Psoas muscle (tissue), 8 donors: ENCODE data around the gene UBE3C. TPM values are rescaled to one million over a fixed set of nuclear protein-coding genes. Genes with fewer than 3 reads are reported as not detected.

ENCODE experiments used
- ATAC-seq, 4 donors: fragments of 200-7000 bp; cut with Tn5 transposase; one replicate each; pipeline ENCODE4 v1.9.1; 2020; ENCODE audit warnings: moderate library complexity in 3 of 4, mild to moderate bottlenecking in 2 of 4
- DNase-seq, 2 donors: peaks; one replicate each; pipeline ENCODE4 v3.0.0-alpha.2; 2020
- H3K27ac ChIP-seq: fragments of 200-600 bp; one replicate; pipeline ENCODE4 v1.8.0; 2022
- H3K27me3 ChIP-seq, 3 donors: fragments of 200-600 bp in 1 of 3; one replicate each; pipeline versions ENCODE4 v1.6.1 to v1.8.0; 2013 to 2022; ENCODE audit warnings: low read length in 2 of 3, mild to moderate bottlenecking in 2 of 3, moderate library complexity in 1 of 3; ENCODE audit not compliant: insufficient read depth in 3 of 3
- H3K36me3 ChIP-seq, 2 donors: fragments of 200-600 bp in 1 of 2; one replicate each; pipeline versions ENCODE4 v1.6.1 to v1.8.0; 2013 to 2022; ENCODE audit warnings: low read depth in 1 of 2, mild to moderate bottlenecking in 1 of 2, moderate library complexity in 1 of 2; ENCODE audit not compliant: insufficient read depth in 1 of 2
- H3K4me1 ChIP-seq: fragments of 200-600 bp; one replicate; pipeline ENCODE4 v1.8.0; 2022
- H3K4me3 ChIP-seq: fragments of 200-600 bp; one replicate; pipeline ENCODE4 v1.8.0; 2022; ENCODE audit warnings: mild to moderate bottlenecking
- H3K9me3 ChIP-seq: fragments of 200-600 bp; one replicate; pipeline ENCODE4 v1.8.0; 2022
- CTCF ChIP-seq: fragments of 200-600 bp; IDR thresholded peaks from one replicate; pipeline ENCODE4 v1.8.0; 2022; ENCODE audit warnings: antibody characterized with exemption
- WGBS, 3 donors: extraction: QIAGEN DNeasy Blood & Tissue Kit; methylation state at CpG; one replicate each; pipeline versions ENCODE4 v1.1.6 to v1.1.7; 2013; 5-methylcytosine and 5-hydroxymethylcytosine counted together
- intact Hi-C, 2 donors: fragments of 100-400 bp; cut with DNase I; formaldehyde crosslinking; loops; one replicate each; pipeline versions ENCODE4 v1.11.0 to v1.14.2; 2022
- polyA plus RNA-seq, 3 donors: library from polyadenylated mRNA; stranded (reverse); fragments of 200-250 nt; gene quantifications; one replicate each; pipeline ENCODE4 v1.2.3, GENCODE V29; 2013
- total RNA-seq, 4 donors: library from RNA; stranded (reverse); fragmentation: NEBNext Ultra II Directional in 2 of 4; extraction: Animal tissue kit (Norgen Biotek cat#: 25700) in 2 of 4; gene quantifications; one replicate each; pipeline versions ENCODE4 v1.2.1 to v1.2.4, GENCODE V29; 2021 to 2023
- donor health status: healthy with polysubstance abuse.
- donor health status: DM: no; HTN: no; CAD: no; lungs with moderate emphysema.
- donor health status: Bipolar disorder and iron deficiency.
- donor health status: healthy.
- donor health status: DM: yes; HTN: yes; CAD: no.
- donor health status: DM: no; HTN: no; CAD: no.
- donor health status: DM: no; HTN: no; CAD: no.
- donor health status: DM: yes; HTN: yes; CAD: no.

UBE3C gene
- total and polyA plus RNA-seq, 7 donors: 31.9 to 94.2 (median 60.2) TPM

- no peaks in the 10 kb centered on the region for H3K9me3 ChIP-seq
- H3K4me3 ChIP-seq: no peak overlapping the region
- no peak for DNase-seq
- H3K27ac ChIP-seq: no peak overlapping the region
- ATAC-seq: no peak
- TF ChIP-seq CTCF: no peak
- H3K36me3 ChIP-seq: peaks cover 7 to 80% of the 10 kb centered on the region in 2 donors
- WGBS, 3 donors: 73 to 88% (median 85%) methylated on average over 5 of the region's 5 CpGs
- H3K27me3 ChIP-seq: no peaks in the 10 kb centered on the region
- intact Hi-C loops: no loop called here
- H3K4me1 ChIP-seq: no peaks in the 10 kb centered on the region
These were observed 72.0 kb downstream of the UBE3C start for GRCh38 chr7:157210682-157211081.

GRCh38 chr7:157211690-157212089 is 73.0 kb downstream of the UBE3C start:
- H3K27ac ChIP-seq: no peak overlapping the region
- no peaks in the 10 kb centered on the region for H3K4me1 ChIP-seq
- no peak overlapping the region for H3K4me3 ChIP-seq
- H3K9me3 ChIP-seq: no peaks in the 10 kb centered on the region
- intact Hi-C loops: no loop called here
- peaks cover 7 to 78% of the 10 kb centered on the region in 2 donors for H3K36me3 ChIP-seq
- no peaks in the 10 kb centered on the region for H3K27me3 ChIP-seq
- 45 to 57% (median 45%) methylated on average over 5 of the region's 5 CpGs for WGBS, 3 donors
- ATAC-seq (no peak), DNase-seq (no peak)
- TF ChIP-seq CTCF: no peak

GRCh38 chr7:157219154-157219553 is 80.4 kb downstream of the UBE3C start:
- Histone ChIP-seq H3K4me1 (no peaks in the 10 kb centered on the region), H3K27me3 (no peaks in the 10 kb centered on the region), H3K9me3 (no peaks in the 10 kb centered on the region), H3K4me3 (no peak overlapping the region), H3K27ac (no peak overlapping the region), H3K36me3 (peaks cover 4 to 79% of the 10 kb centered on the region in 2 donors)
- WGBS, 3 donors: 61 to 69% (median 68%) methylated on average over 5 of the region's 5 CpGs
- DNase-seq: no peak
- no peak for ATAC-seq
- TF ChIP-seq CTCF: no peak
- intact Hi-C loops: no loop called here

- peaks cover 6 to 89% of the 10 kb centered on the region in 2 donors for H3K36me3 ChIP-seq
- TF ChIP-seq CTCF: no peak
These were observed 82.3 kb downstream of the UBE3C start for GRCh38 chr7:157220916-157221569.

GRCh38 chr7:157222687-157223086 is 84.0 kb downstream of the UBE3C start:
- DNase-seq (no peak), ATAC-seq (no peak)
- no peaks in the 10 kb centered on the region for H3K9me3 ChIP-seq
- no peak overlapping the region for H3K4me3 ChIP-seq
- intact Hi-C loops: loop anchor here in 1 of 2 donors (2.0 kb wide), 1 partner anchor 14 kb away; no protein-coding TSS in a partner anchor
- TF ChIP-seq CTCF: no peak
- H3K27me3 ChIP-seq: no peaks in the 10 kb centered on the region
- peaks cover 6 to 89% of the 10 kb centered on the region in 2 donors for H3K36me3 ChIP-seq
- H3K27ac ChIP-seq: no peak overlapping the region
- no peaks in the 10 kb centered on the region for H3K4me1 ChIP-seq
- 83 to 86% (median 84%) methylated on average over 10 of the region's 10 CpGs for WGBS, 3 donors

More at GRCh38 chr7:157220916-157221569, 82.3 kb downstream of the UBE3C start:
- Histone ChIP-seq H3K27me3 (no peaks in the 10 kb centered on the region), H3K27ac (no peak overlapping the region), H3K4me3 (no peak overlapping the region), H3K4me1 (no peaks in the 10 kb centered on the region), H3K9me3 (no peaks in the 10 kb centered on the region)
- 89 to 91% (median 90%) methylated on average over 8 of the region's 8 CpGs for WGBS, 3 donors
- no peak for ATAC-seq
- intact Hi-C loops: no loop called here
- DNase-seq: no peak
